HG03571 (cell line): ENCODE data around the gene NCKIPSD.
"Not testable (repeated sequence)": the region's sequence is repeated elsewhere in the genome, so short reads cannot be mapped to it uniquely, and the experiment has no call there.

Experiments
- ATAC-seq: cut with Tn5 transposase; IDR thresholded peaks from one replicate; pipeline ENCODE4 v1.9.1; 2021; ENCODE audit not compliant: unreplicated experiment

The NCKIPSD gene

GRCh38 chr3:48685603-48686511 lies at the start of gene NCKIPSD:
Gene NCKIPSD (minus strand): TSS chr3:48685915. CDS start chr3:48685807, 108 bp downstream.
- ATAC-seq = peak; percentile 79

GRCh38 chr3:48735075-48735767 lies 49.5 kb upstream of the NCKIPSD start:
- ATAC-seq = not testable (repeated sequence)

- not testable (repeated sequence) for ATAC-seq
Measured at GRCh38 chr3:48734541-48734940, 48.8 kb upstream of the NCKIPSD start.

GRCh38 chr3:48733752-48734518 lies 48.2 kb upstream of the NCKIPSD start:
- ATAC-seq = not testable (repeated sequence)

- ATAC-seq = no peak
Measured at GRCh38 chr3:48727511-48727910, 41.8 kb upstream of the NCKIPSD start.

GRCh38 chr3:48725185-48725855 lies 39.6 kb upstream of the NCKIPSD start:
- ATAC-seq = not testable (repeated sequence)

GRCh38 chr3:48723725-48724124 lies 38.0 kb upstream of the NCKIPSD start:
- ATAC-seq = no peak

- not testable (repeated sequence) for ATAC-seq
Measured at GRCh38 chr3:48723293-48723692, 37.6 kb upstream of the NCKIPSD start.

- ATAC-seq = peak; percentile 94
Measured at GRCh38 chr3:48716982-48717746, 31.4 kb upstream of the NCKIPSD start, which contains the start of gene IP6K2. Gene IP6K2 (minus strand): TSS chr3:48717221. CDS start chr3:48695291, 21,930 bp downstream.

- ATAC-seq = no peak
Measured at GRCh38 chr3:48716508-48716981, 30.8 kb upstream of the NCKIPSD start.

GRCh38 chr3:48715174-48715800 lies 29.6 kb upstream of the NCKIPSD start:
- ATAC-seq = no peak

- no peak for ATAC-seq
Measured at GRCh38 chr3:48711727-48712126, 26.0 kb upstream of the NCKIPSD start.

- no peak for ATAC-seq
Measured at GRCh38 chr3:48709051-48709461, 23.3 kb upstream of the NCKIPSD start.

GRCh38 chr3:48708481-48708889 lies 22.8 kb upstream of the NCKIPSD start:
- no peak for ATAC-seq

- no peak for ATAC-seq
Measured at GRCh38 chr3:48707157-48707556, 21.4 kb upstream of the NCKIPSD start.

- no peak for ATAC-seq
Measured at GRCh38 chr3:48702320-48702920, 16.7 kb upstream of the NCKIPSD start.

GRCh38 chr3:48700731-48701405 lies 15.2 kb upstream of the NCKIPSD start:
- ATAC-seq = no peak

- no peak for ATAC-seq
Measured at GRCh38 chr3:48698891-48699290, 13.2 kb upstream of the NCKIPSD start.
